ENCODE results near the gene HNRNPLL. TPM values are rescaled to one million over a fixed set of nuclear protein-coding genes. Genes with fewer than 3 reads are reported as not detected.
A peak's percentile ranks its signal among the peaks of the same experiment; 100 is the strongest.
"Not testable (repeated sequence)": the region's sequence is repeated elsewhere in the genome, so short reads cannot be mapped to it uniquely, and the experiment has no call there.

The HNRNPLL gene
- total RNA-seq (2014; rRNA removed; shearing (Covaris generic)) = 32.9 and 42.3 TPM in 2 replicates

DNA sequence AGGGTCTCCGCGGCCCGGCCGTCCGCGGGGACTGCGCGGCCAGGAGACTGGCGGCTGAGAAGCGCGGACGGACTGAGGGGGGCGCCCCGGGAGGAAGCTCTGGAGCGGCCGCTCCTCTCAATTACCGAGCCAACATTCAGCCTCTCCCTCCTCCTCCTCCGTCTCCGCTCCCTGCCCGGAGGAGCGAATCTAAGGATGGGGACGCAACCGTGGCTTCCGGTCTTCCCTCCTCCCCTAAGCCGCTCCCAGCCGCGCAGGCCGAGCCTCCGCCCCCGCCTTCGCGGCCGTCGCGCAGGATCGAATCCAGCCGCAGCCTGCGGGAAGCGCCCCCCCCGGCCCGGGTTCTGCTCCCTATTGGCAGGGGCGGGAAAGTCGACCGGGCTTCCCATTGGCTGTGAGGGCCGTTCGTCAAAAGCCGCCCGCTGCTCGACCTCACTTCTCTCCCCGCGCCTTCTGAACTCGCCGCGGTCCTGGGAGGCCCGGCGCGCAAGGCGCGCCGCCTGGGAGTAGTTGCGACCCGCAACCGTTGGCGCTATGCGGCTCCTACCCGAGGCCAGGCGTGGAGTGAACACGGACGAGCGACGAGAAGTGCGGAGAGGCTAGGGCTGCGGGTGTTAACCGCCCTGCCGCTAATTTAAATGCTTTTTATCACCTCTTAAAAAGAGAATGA is at the start of gene HNRNPLL:
Gene HNRNPLL (minus strand): TSS at position 197 of the 670 bp plus-strand sequence. CDS start 302 bp downstream, outside the sequence.
- DNase-seq (ENCODE audit: low spot score) = peak; percentile 96

- DNase-seq (ENCODE audit: low spot score) = no peak
Measured at GRCh38 chr2:38650717-38651116, 48.0 kb upstream of the HNRNPLL start.

GRCh38 chr2:38650012-38650411 is 47.3 kb upstream of the HNRNPLL start:
- no peak for DNase-seq (ENCODE audit: low spot score)

DNA sequence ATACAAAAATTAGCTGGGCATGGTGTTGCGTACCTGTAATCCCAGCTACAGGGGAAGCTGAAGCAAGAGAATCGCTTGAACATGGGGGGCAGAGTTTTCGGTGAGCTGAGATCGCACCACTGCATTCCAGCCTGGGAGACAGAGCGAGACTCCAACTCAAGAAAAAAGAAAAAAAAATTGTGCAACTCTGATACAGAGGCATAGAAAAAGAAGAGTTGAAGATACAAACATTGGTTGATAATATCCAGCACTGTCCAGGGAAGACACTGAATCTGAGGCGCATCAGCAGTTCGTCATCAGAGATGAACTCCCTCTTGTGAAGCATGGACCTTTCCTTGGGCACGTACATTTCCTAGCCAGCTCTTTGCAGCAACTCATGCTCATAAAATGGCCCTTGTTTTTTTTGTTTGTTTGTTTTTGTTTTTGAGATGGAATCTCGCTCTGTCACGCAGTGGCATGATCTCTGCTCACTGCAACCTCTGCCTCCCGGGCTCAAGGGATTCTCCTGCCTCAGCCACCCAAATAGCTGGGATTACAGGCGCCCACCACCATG is 46.5 kb upstream of the HNRNPLL start:
- no peak for DNase-seq (ENCODE audit: low spot score)

DNA sequence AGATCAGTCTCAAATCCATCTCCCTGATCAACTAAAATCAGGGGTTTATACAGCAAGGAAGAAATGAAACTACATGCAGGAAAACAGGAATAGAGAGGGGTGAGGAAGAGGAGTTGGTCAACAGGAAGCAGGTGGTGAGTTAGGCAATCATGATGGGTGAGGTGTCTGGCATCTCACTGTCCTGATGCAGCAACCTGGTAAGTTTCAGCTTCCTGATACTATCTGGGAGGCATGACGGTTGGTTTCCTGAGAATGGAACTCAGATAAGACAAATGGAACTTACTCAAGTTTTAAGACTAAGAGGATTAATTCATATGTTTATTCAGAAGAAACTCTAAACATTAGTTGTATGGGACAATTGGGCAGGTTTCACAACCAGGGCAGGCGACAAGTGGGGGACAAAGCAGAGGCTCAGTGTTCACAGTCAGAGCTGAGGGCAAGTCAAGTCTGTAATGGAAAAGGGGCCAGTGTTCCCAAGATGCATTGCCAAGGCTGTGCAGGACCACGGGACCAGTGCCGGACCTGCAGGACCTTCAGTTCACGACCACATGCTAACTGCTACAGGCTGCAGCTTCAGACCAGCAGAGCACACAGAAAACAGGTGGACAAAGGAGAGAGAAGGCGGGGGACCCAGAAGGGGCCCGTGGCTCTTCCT is 45.5 kb upstream of the HNRNPLL start:
- DNase-seq (ENCODE audit: low spot score) = no peak

DNA sequence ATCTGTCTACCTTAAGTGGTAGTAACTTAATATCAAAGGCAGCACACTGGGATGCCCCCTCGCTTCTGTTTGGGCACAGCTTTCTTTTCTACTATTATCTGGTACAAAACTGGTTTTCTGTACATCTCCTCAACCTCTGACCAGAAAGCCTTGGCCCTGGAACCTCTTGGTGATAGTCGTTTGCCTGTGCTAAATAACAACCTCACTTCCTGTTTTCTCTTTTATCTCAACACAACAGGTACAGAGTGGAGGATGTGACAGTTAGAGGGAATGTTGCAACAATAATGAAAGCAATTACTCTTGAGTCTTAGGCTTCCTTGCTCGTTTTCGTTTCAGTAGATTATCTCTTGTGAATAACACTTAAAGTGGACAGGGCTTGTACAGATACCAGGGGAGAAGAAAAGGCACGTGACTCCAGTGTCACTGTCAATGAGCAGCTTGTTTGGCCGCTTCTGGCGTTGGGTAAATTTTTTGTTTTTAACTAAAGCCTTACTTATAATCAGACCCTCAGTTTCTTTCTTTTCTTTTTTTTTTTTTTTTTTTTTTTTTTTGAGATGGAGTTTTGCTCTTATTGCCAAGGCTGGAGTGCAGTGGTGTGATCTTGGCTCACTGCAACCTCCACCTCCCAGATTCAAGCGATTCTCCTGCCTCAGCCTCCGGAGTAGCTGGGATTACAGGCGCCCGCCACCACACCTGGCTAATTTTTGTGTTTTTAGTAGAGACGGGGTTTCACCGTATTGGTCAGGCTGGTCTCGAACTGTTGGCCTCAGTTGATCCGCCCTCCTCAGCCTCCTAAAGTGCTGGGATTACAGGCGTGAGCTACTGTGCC is 41.2 kb upstream of the HNRNPLL start:
- not testable (repeated sequence) for DNase-seq (ENCODE audit: low spot score)

DNA sequence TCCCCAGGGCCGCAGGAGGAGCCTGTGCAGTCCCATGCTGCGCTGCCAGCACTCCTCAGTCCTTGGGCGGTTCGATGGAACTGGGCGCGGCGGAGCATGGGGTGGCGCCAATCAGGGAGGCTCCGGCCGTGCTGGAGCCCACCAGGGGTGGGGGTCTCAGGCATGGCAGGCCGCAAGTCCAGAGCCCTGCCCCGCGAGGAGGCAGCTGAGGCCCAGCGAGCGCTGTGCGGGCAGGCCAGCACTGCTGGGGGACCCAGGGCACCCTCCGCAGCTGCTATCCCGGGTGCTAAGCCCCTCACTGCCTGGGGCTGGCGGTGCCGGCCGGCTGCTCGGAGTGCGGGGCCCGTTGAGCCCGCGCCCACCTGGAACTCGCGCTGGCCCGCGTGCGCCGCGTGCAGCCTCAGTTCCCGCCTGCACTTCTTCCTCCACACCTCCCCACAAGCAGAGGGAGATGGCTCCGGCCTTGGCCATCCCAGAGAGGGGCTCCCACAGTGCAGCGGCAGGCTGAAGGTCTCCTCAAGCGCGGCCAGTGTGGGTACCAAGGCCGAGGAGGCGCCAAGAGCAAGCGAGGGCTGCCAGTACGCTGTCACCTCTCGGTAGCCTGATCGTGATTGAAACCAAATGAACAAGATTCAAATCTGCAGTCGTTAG is 40.4 kb upstream of the HNRNPLL start:
- no peak for DNase-seq (ENCODE audit: low spot score)

- DNase-seq (ENCODE audit: low spot score) = not testable (repeated sequence)
Measured at GRCh38 chr2:38642373-38643017, 39.8 kb upstream of the HNRNPLL start.

GRCh38 chr2:38636069-38636468 is 33.3 kb upstream of the HNRNPLL start:
- DNase-seq (ENCODE audit: low spot score) = no peak

GRCh38 chr2:38635139-38635538 is 32.4 kb upstream of the HNRNPLL start:
- no peak for DNase-seq (ENCODE audit: low spot score)

GRCh38 chr2:38634684-38635083 is 32.0 kb upstream of the HNRNPLL start:
- DNase-seq (ENCODE audit: low spot score) = no peak

DNA sequence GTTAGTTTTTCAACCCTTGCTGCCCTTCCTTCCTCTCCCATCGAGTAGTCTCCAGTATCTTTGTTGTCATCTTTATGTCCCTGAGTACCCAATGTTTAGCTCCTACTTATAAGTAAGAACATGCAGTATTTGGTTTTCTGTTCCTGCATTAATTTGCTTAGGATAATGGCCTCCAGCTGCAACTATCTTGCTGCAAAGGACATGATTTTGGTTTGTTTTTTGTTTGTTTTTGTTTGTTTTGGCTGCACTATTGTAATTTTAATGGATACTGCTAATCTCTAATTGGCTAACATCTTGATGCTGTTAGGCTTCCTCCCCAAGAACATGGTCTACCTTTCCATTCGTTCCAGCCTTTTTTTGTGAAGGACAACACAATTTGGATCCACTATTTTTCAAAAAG is 31.2 kb upstream of the HNRNPLL start:
- no peak for DNase-seq (ENCODE audit: low spot score)

DNA sequence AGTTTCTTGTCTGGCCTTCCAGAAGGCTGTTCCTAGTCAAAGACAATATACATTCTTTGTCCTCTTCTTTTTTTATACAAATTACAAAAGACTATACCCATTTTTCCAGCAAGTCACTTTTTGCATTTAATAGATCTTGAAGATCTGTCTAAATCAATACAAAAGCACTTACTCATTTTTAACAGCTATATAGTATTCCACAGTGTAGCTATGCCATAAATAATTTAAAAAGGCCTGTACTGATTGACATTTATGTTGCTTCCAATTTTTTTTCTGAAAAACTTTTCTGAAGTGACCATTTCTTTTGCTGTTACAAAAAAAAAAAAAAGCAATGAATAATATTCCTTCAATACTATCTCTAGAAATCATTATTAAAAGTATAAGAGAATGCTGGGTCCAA is 30.3 kb upstream of the HNRNPLL start:
- no peak for DNase-seq (ENCODE audit: low spot score)

- no peak for DNase-seq (ENCODE audit: low spot score)
Measured at GRCh38 chr2:38631976-38632375, 29.2 kb upstream of the HNRNPLL start.

DNA sequence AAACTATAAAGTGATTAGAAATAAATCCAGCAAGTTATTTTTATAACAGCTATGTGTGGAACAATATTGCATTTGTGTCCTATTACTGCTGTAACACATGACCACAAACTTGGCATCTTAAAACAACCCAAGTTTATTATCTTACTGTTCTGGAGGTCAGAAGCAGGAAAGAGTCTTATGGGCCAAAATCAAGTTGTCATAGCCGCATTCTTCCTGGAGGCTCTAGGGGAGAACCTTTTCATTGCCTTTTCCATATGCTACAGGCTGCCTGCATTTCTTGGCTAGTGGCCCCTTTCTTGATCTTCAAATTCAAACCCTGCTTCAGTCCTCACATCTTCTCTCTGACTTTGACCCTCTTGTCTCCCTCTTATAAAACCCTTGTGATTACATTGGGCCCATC is 27.0 kb upstream of the HNRNPLL start:
- no peak for DNase-seq (ENCODE audit: low spot score)

GRCh38 chr2:38627391-38627790 is 24.7 kb upstream of the HNRNPLL start:
- DNase-seq (ENCODE audit: low spot score) = no peak

- DNase-seq (ENCODE audit: low spot score) = no peak
Measured at GRCh38 chr2:38626326-38627035, 23.8 kb upstream of the HNRNPLL start.

DNA sequence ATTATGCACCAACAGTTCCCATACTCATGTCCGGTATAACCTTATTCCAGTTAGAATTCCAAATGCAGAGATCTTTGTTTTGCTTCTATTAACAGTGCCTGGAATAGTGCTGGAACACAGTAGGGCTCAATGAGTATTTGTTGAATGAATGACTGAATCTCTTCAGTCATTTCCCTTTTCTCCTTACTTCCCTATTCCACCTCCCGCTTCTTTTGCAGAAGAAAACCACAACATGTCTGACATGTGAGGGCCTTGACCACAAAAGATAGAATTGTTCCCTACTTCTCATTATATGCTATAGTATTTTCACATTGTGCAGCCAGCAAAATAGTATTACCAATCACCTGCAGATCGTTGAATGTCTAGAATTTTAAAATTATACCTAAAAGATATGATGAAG is 19.5 kb upstream of the HNRNPLL start:
- no peak for DNase-seq (ENCODE audit: low spot score)

DNA sequence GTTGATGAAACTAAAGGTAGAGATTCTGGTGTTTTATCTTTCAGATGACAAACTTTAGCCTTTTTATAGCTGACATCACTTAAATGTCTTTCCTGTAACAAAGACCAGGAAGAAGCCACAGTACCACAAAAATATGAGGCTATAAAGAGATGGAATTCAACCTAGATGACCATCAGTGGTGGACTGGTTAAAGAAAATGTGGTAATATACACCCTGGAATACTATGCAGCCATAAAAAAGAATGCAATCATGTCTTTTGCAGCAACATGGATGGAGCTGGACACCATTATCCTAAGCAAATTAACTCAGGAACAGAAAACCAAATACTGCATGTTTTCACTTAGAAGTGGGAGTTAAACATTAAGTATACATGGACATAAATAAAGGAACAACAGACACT is 18.3 kb upstream of the HNRNPLL start:
- no peak for DNase-seq (ENCODE audit: low spot score)

- DNase-seq (ENCODE audit: low spot score) = no peak
Measured at GRCh38 chr2:38620282-38620977, 17.7 kb upstream of the HNRNPLL start.
